B cell (primary cell): ENCODE data around the gene NAPB. TPM values are rescaled to one million over a fixed set of nuclear protein-coding genes. Genes with fewer than 3 reads are reported as not detected.

Source experiments
- ATAC-seq: fragments of 200-7000 bp; cut with Tn5 transposase; one replicate; pipeline ENCODE4 v1.10.0; 2021; ENCODE audit warnings: low read depth, mild to moderate bottlenecking, moderate number of reproducible peaks, moderate library complexity
- CTCF ChIA-PET: fragments of 350-600 bp; sonication (Branson Sonifier 250); formaldehyde crosslinking; loops from one replicate; lab custom pipeline; 2021; ENCODE audit warnings: antibody characterized with exemption, inconsistent platforms; lab: Charles Lee
- POLR2A ChIA-PET: fragments of 350-600 bp; sonication (Branson Sonifier 250); formaldehyde crosslinking; loops from one replicate; lab custom pipeline; 2021; ENCODE audit warnings: antibody characterized with exemption; lab: Charles Lee
- DNase-seq: peaks from one replicate; pipeline ENCODE4 v3.0.0; 2013
- H2AFZ ChIP-seq: 2 replicates; pipeline ENCODE4 v1.6.1; 2012; ENCODE audit warnings: mild to moderate bottlenecking, low read depth, low read length; ENCODE audit not compliant: insufficient read depth, poor library complexity, severe bottlenecking
- H3K27ac ChIP-seq, 2 donors: 1 replicate in 1 of 2; 2 replicates in 1 of 2; pipeline ENCODE4 v1.5.1; 2012 to 2013; ENCODE audit warnings: low read length in 2 of 2, mild to moderate bottlenecking in 2 of 2, moderate library complexity in 1 of 2
- H3K27me3 ChIP-seq, 4 experiments: fragments of 200-600 bp in 1 of 4; sonication (generic) in 1 of 4; replicated peaks in 1 of 4; 1 replicate in 2 of 4; 2 replicates in 2 of 4; pipeline versions ENCODE4 v1.6.1 to v1.7.0; 2013 to 2016; ENCODE audit warnings: low read length in 3 of 4, mild to moderate bottlenecking in 2 of 4, mixed read lengths in 1 of 4, moderate library complexity in 1 of 4; ENCODE audit not compliant: insufficient read depth in 4 of 4, control insufficient read depth in 3 of 4; ENCODE audit errors: control extremely low read depth in 1 of 4
- H3K36me3 ChIP-seq, 2 experiments: replicated peaks in 1 of 2; 1 replicate in 1 of 2; 2 replicates in 1 of 2; pipeline versions ENCODE4 v1.6.1 to v1.7.1; 2013; ENCODE audit warnings: low read length in 1 of 2; ENCODE audit not compliant: insufficient read depth in 2 of 2, control insufficient read depth in 1 of 2; ENCODE audit errors: control extremely low read depth in 1 of 2, extremely low read depth in 1 of 2
- H3K4me1 ChIP-seq, 2 donors: fragments of 200-600 bp in 1 of 2; sonication (generic) in 1 of 2; 1 replicate in 1 of 2; 2 replicates in 1 of 2; pipeline versions ENCODE4 v1.5.1 to v1.6.1; 2013 to 2017; ENCODE audit warnings: low read length in 2 of 2; ENCODE audit not compliant: control insufficient read depth in 2 of 2, insufficient read depth in 2 of 2
- H3K4me2 ChIP-seq: replicated peaks from 2 replicates; pipeline ENCODE3; 2012; ENCODE audit warnings: mild to moderate bottlenecking, low read depth, low read length; ENCODE audit not compliant: poor library complexity, severe bottlenecking
- H3K4me3 ChIP-seq, 5 experiments: fragments of 200-600 bp in 1 of 5; sonication (generic) in 1 of 5; 1 replicate in 3 of 5; 2 replicates in 2 of 5; pipeline versions ENCODE4 v1.5.1 to v1.7.0; 2011 to 2016; ENCODE audit warnings: low read length in 4 of 5, mild to moderate bottlenecking in 4 of 5, low read depth in 2 of 5, control low read depth in 1 of 5, moderate library complexity in 1 of 5; ENCODE audit not compliant: insufficient read depth in 1 of 5; ENCODE audit errors: control extremely low read depth in 1 of 5, extremely low read depth in 1 of 5
- H3K79me2 ChIP-seq: fragments of 200-600 bp; sonication (generic); one replicate; pipeline ENCODE4 v1.6.0; 2016; ENCODE audit warnings: low read length; ENCODE audit not compliant: control insufficient read depth, insufficient read depth
- H3K9ac ChIP-seq: fragments of 200-600 bp; sonication (generic); 2 replicates; pipeline ENCODE4 v1.6.1; 2017; ENCODE audit warnings: mild to moderate bottlenecking, low read length, moderate library complexity
- H3K9me3 ChIP-seq, 3 donors: one replicate each; pipeline versions ENCODE4 v1.6.1 to v1.7.1; 2013; ENCODE audit warnings: low read length in 2 of 3; ENCODE audit not compliant: control insufficient read depth in 2 of 3, insufficient read depth in 1 of 3; ENCODE audit errors: control extremely low read depth in 1 of 3
- H4K20me1 ChIP-seq: 2 replicates; pipeline ENCODE4 v1.6.0; 2012; ENCODE audit warnings: mild to moderate bottlenecking, low read length; ENCODE audit not compliant: insufficient read depth, control insufficient read depth, poor library complexity, severe bottlenecking
- H3K27ac Mint-ChIP-seq: one replicate; pipeline ENCODE4 v1.8.0; 2021; ENCODE audit warnings: mixed read lengths
- H3K27me3 Mint-ChIP-seq: one replicate; pipeline ENCODE4 v1.8.0; 2021; ENCODE audit warnings: mixed read lengths
- H3K4me1 Mint-ChIP-seq: one replicate; pipeline ENCODE4 v1.8.0; 2021; ENCODE audit warnings: mixed read lengths
- H3K4me3 Mint-ChIP-seq: one replicate; pipeline ENCODE4 v1.8.0; 2021; ENCODE audit warnings: mixed read lengths
- H3K9me3 Mint-ChIP-seq: one replicate; pipeline ENCODE4 v1.8.0; 2022; ENCODE audit warnings: mixed read lengths; ENCODE audit not compliant: insufficient read depth
- EZH2 ChIP-seq: IDR thresholded peaks from 2 replicates; pipeline ENCODE4 v1.6.1; 2012; ENCODE audit warnings: borderline replicate concordance, low read depth, mild to moderate bottlenecking, moderate library complexity, low read length; ENCODE audit not compliant: insufficient read depth, poor library complexity, severe bottlenecking
- WGBS: methylation state at CpG from one replicate; pipeline ENCODE4 v1.1.5; 2013; ENCODE audit warnings: missing lambda C conversion rate; ENCODE audit not compliant: insufficient coverage; 5-methylcytosine and 5-hydroxymethylcytosine counted together
- intact Hi-C: fragments of 100-400 bp; cut with micrococcal nuclease; formaldehyde crosslinking; loops from one replicate; pipeline ENCODE4 v1.10.0; 2022
- polyA plus RNA-seq: library from polyadenylated mRNA; depleted of rRNA; stranded (reverse); fragments of >200 nt; gene quantifications from 2 replicates; pipeline ENCODE4 v1.2.3, GENCODE V29; 2012
- total RNA-seq, 2 donors: library from RNA; stranded (reverse); fragments of 120-200 nt in 1 of 2; gene quantifications; 1 replicate in 1 of 2; 2 replicates in 1 of 2; pipeline versions ENCODE4 v1.2.3 to v1.2.4, GENCODE V29; 2013 to 2022
- TF ChIP-seq, protein P1 (sequence below): fragments of 200-600 bp; IDR thresholded peaks from one replicate; pipeline ENCODE4 v1.8.0; 2022; ENCODE audit warnings: antibody characterized with exemption, mild to moderate bottlenecking

Gene NAPB
- total and polyA plus RNA-seq, 2 donors (not counting 1 experiment from before 2014, with no cell fraction given): 4.1 to 13.0 TPM

DNA sequence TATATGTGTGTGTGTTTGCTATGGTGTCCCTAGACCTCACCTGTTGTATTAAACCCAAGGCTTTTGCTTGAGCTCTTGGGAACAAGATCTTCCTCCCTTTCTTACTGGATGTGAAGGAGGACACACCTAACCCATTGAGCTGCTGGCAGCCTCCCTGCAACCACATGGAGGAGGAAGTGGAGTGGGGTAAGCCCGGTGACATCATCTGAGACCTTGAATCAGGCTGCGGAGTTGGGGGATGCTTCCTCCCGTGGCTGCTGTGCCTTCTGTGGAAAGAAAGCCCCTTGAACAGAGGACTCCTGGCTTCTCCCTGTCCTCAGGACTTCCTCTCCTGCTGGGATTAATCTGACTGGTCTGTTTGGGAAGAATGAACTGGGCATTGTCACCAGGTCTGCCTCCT is 28.1 kb upstream of the NAPB start:
- H3K4me3 Mint-ChIP-seq: no peak overlapping the region
- TF ChIP-seq, protein P1, sequence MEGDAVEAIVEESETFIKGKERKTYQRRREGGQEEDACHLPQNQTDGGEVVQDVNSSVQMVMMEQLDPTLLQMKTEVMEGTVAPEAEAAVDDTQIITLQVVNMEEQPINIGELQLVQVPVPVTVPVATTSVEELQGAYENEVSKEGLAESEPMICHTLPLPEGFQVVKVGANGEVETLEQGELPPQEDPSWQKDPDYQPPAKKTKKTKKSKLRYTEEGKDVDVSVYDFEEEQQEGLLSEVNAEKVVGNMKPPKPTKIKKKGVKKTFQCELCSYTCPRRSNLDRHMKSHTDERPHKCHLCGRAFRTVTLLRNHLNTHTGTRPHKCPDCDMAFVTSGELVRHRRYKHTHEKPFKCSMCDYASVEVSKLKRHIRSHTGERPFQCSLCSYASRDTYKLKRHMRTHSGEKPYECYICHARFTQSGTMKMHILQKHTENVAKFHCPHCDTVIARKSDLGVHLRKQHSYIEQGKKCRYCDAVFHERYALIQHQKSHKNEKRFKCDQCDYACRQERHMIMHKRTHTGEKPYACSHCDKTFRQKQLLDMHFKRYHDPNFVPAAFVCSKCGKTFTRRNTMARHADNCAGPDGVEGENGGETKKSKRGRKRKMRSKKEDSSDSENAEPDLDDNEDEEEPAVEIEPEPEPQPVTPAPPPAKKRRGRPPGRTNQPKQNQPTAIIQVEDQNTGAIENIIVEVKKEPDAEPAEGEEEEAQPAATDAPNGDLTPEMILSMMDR: no peak
- no peak for TF ChIP-seq EZH2
- intact Hi-C loops: loop anchor here (5.0 kb wide), 1 partner anchor 757 kb away; no protein-coding TSS in a partner anchor
- H3K79me2 ChIP-seq: no peaks in the 10 kb centered on the region
- no peak overlapping the region for H3K27ac ChIP-seq
- ChIA-PET POLR2A (no interaction called here), CTCF (interaction anchor here (1.1 kb wide), 1 partner anchor 8 kb away, joined by 3 read pairs; no protein-coding TSS in a partner anchor)
- no peaks in the 10 kb centered on the region for H3K36me3 ChIP-seq
- H3K27me3 Mint-ChIP-seq: no peaks in the 10 kb centered on the region
- H3K9me3 Mint-ChIP-seq: no peaks in the 10 kb centered on the region
- no peaks in the 10 kb centered on the region for H3K9me3 ChIP-seq
- H3K9ac ChIP-seq: no peak overlapping the region
- no peaks in the 10 kb centered on the region for H3K4me1 Mint-ChIP-seq
- H3K27me3 ChIP-seq: no peaks in the 10 kb centered on the region
- ATAC-seq: no peak
- WGBS: 12% methylated on average over 3 of the region's 3 CpGs
- H3K4me2 ChIP-seq: no peak overlapping the region
- H3K4me1 ChIP-seq: no peaks in the 10 kb centered on the region
- no peak overlapping the region for H2AFZ ChIP-seq
- H3K27ac Mint-ChIP-seq: no peak overlapping the region
- DNase-seq: no peak
- H3K4me3 ChIP-seq: no peak overlapping the region
- no peaks in the 10 kb centered on the region for H4K20me1 ChIP-seq

DNA sequence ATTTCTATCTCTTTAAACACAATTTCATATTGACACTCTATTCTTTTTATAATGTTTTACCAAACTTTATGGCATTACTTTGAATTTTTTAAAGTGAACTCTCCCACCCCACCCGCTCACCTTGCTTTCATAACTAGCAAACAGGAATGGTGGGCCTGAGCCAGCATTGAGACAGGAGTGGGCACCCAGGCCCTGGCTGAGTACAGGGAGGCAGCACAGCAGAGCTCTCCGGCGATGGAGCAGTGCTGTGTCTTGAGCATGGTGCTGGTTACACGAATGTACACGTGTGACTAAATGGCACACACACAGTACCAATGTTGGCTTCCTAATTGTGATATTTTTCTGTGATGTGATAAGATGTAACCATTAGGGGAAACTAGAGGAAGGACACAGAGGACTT is 26.9 kb upstream of the NAPB start:
- ChIA-PET POLR2A (no interaction called here), CTCF (no interaction called here)
- Histone ChIP-seq H3K9me3 (no peaks in the 10 kb centered on the region), H4K20me1 (no peaks in the 10 kb centered on the region), H3K27me3 (no peaks in the 10 kb centered on the region), H3K4me3 (no peak overlapping the region), H3K79me2 (no peaks in the 10 kb centered on the region), H3K36me3 (no peaks in the 10 kb centered on the region), H3K27ac (no peak overlapping the region), H3K4me2 (no peak overlapping the region), H3K4me1 (no peaks in the 10 kb centered on the region), H3K9ac (no peak overlapping the region), H2AFZ (no peak overlapping the region)
- Mint-ChIP-seq H3K4me1 (no peaks in the 10 kb centered on the region), H3K27me3 (no peaks in the 10 kb centered on the region), H3K4me3 (no peak overlapping the region), H3K27ac (no peak overlapping the region), H3K9me3 (no peaks in the 10 kb centered on the region)
- TF ChIP-seq, protein P1: no peak
- no peak for TF ChIP-seq EZH2
- 100% methylated on average over 3 of the region's 5 CpGs for WGBS
- DNase-seq (no peak), ATAC-seq (no peak)
- intact Hi-C loops: loop anchor here (5.0 kb wide), 1 partner anchor 756 kb away; no protein-coding TSS in a partner anchor
